Upper lobe of left lung (tissue), 6 donors: Measurements from ENCODE around the gene ARHGAP15. TPM values are rescaled to one million over a fixed set of nuclear protein-coding genes. Genes with fewer than 3 reads are reported as not detected.

Experiments used
- ATAC-seq, 2 donors: fragments of 200-7000 bp; cut with Tn5 transposase; one replicate each; pipeline ENCODE4 v1.9.1; 2022; ENCODE audit warnings: mild to moderate bottlenecking in 2 of 2, moderate library complexity in 2 of 2; ENCODE audit not compliant: low FRiP score in 2 of 2
- DNase-seq, 2 donors: peaks; one replicate each; pipeline ENCODE4 v3.0.0-alpha.2; 2019 to 2020
- H3K27ac ChIP-seq, 4 donors: fragments of 200-600 bp; sonication (generic); one replicate each; pipeline ENCODE4 v1.5.1; 2016 to 2019
- H3K27me3 ChIP-seq, 4 donors: fragments of 200-600 bp; sonication (generic); one replicate each; pipeline ENCODE4 v1.5.1; 2017 to 2019
- H3K36me3 ChIP-seq, 4 donors: fragments of 200-600 bp; sonication (generic); one replicate each; pipeline ENCODE4 v1.5.1; 2016 to 2019
- H3K4me1 ChIP-seq, 4 donors: fragments of 200-600 bp; sonication (generic); one replicate each; pipeline ENCODE4 v1.5.1; 2018 to 2019
- H3K4me3 ChIP-seq, 4 donors: fragments of 200-600 bp; sonication (generic); one replicate each; pipeline ENCODE4 v1.5.1; 2017 to 2019; ENCODE audit warnings: mild to moderate bottlenecking in 2 of 4, moderate library complexity in 1 of 4
- H3K9me3 ChIP-seq, 4 donors: fragments of 200-600 bp; sonication (generic); one replicate each; pipeline ENCODE4 v1.5.1; 2018 to 2019
- CTCF ChIP-seq, 6 experiments: fragments of 450-650 bp in 4 of 6; fragments of 200-600 bp in 2 of 6; sonication (generic) in 2 of 6; IDR thresholded peaks; one replicate each; pipeline ENCODE4 v1.5.1; 2016 to 2019; ENCODE audit warnings: antibody characterized with exemption in 6 of 6
- EP300 ChIP-seq, 4 donors: sonication (generic); formaldehyde crosslinking; IDR thresholded peaks; one replicate each; pipeline ENCODE4 v1.5.1; 2017; ENCODE audit warnings: antibody characterized with exemption in 4 of 4, control low read depth in 2 of 4
- POLR2A ChIP-seq, 4 donors: fragments of 450-650 bp; IDR thresholded peaks; one replicate each; pipeline ENCODE4 v1.5.1; 2016 to 2017; ENCODE audit warnings: antibody characterized with exemption in 4 of 4, mild to moderate bottlenecking in 2 of 4
- POLR2AphosphoS5 ChIP-seq, 2 donors: sonication (generic); formaldehyde crosslinking; IDR thresholded peaks; one replicate each; pipeline ENCODE4 v1.5.1; 2017; ENCODE audit warnings: antibody characterized with exemption in 2 of 2
- WGBS, 2 donors: methylation state at CpG; one replicate each; pipeline ENCODE4 v1.1.5; 2017 to 2018; 5-methylcytosine and 5-hydroxymethylcytosine counted together
- total RNA-seq, 6 donors: library from RNA; depleted of rRNA in 4 of 6; stranded (reverse); fragments of >200 nt in 4 of 6; gene quantifications; one replicate each; pipeline versions ENCODE4 v1.1.0 to v1.2.1, GENCODE V29; 2016 to 2021
- donor health status: DM: no; HTN: no; CAD: no; lungs with moderate emphysema.
- donor health status: DM: no; HTN: yes; CAD: no; lungs with severe emphysema.

The ARHGAP15 gene
- total RNA-seq, 6 donors from 2014 or later, result 11.9 to 57.6 (median 17.5) TPM

GRCh38 chr2:143252138-143252907, 123.1 kb downstream of the ARHGAP15 start:
- Histone ChIP-seq H3K4me1 (no peaks in the 10 kb centered on the region), H3K9me3 (no peaks in the 10 kb centered on the region), H3K27me3 (no peaks in the 10 kb centered on the region), H3K36me3 (no peaks in the 10 kb centered on the region), H3K4me3 (no peak overlapping the region), H3K27ac (no peak overlapping the region)
- ATAC-seq (no peak), DNase-seq (no peak)
- 85 to 91% methylated on average over 5 of the region's 5 CpGs for WGBS, 2 donors
- TF ChIP-seq CTCF (IDR thresholded peaks at IDR 0.05), result no peak
- no peak for TF ChIP-seq POLR2AphosphoS5 (IDR thresholded peaks at IDR 0.05)

- no peak overlapping the region for H3K27ac ChIP-seq
- H3K4me1 ChIP-seq, result peaks cover 0 to 1% (median 0%) of the 10 kb centered on the region in 4 donors
- H3K4me3 ChIP-seq, result no peak overlapping the region
- no peak for ATAC-seq
- H3K9me3 ChIP-seq, result no peaks in the 10 kb centered on the region
- no peaks in the 10 kb centered on the region for H3K36me3 ChIP-seq
- no peak for DNase-seq
- TF ChIP-seq POLR2AphosphoS5 (IDR thresholded peaks at IDR 0.05) (no peak), POLR2A (IDR thresholded peaks at IDR 0.05) (no peak), CTCF (IDR thresholded peaks at IDR 0.05) (no peak), EP300 (IDR thresholded peaks at IDR 0.05) (no peak)
- 67 to 77% methylated on average over 1 of the region's 1 CpG for WGBS, 2 donors
- no peaks in the 10 kb centered on the region for H3K27me3 ChIP-seq
Observed at GRCh38 chr2:143254110-143254509, 124.9 kb downstream of the ARHGAP15 start.

- 83 to 84% methylated on average over 3 of the region's 3 CpGs for WGBS, 2 donors
Observed at GRCh38 chr2:143255086-143255485, 125.9 kb downstream of the ARHGAP15 start.

GRCh38 chr2:143255899-143256298, 126.7 kb downstream of the ARHGAP15 start:
- H3K9me3 ChIP-seq, result no peaks in the 10 kb centered on the region
- H3K4me3 ChIP-seq, result no peak overlapping the region
- ATAC-seq (no peak), DNase-seq (no peak)
- no peaks in the 10 kb centered on the region for H3K27me3 ChIP-seq
- H3K36me3 ChIP-seq, result no peaks in the 10 kb centered on the region
- no peak for TF ChIP-seq POLR2A (IDR thresholded peaks at IDR 0.05)
- TF ChIP-seq POLR2AphosphoS5 (IDR thresholded peaks at IDR 0.05), result no peak
- no peak for TF ChIP-seq EP300 (IDR thresholded peaks at IDR 0.05)
- H3K4me1 ChIP-seq, result peaks cover 0 to 8% (median 0%) of the 10 kb centered on the region in 4 donors
- H3K27ac ChIP-seq, result no peak overlapping the region

More at GRCh38 chr2:143255086-143255485, 125.9 kb downstream of the ARHGAP15 start:
- DNase-seq, result no peak
- Histone ChIP-seq H3K36me3 (no peaks in the 10 kb centered on the region), H3K9me3 (no peaks in the 10 kb centered on the region), H3K4me3 (no peak overlapping the region), H3K4me1 (peaks cover 0 to 8% (median 0%) of the 10 kb centered on the region in 4 donors), H3K27me3 (no peaks in the 10 kb centered on the region), H3K27ac (no peak overlapping the region)
- TF ChIP-seq POLR2AphosphoS5 (IDR thresholded peaks at IDR 0.05) (no peak), CTCF (IDR thresholded peaks at IDR 0.05) (no peak), POLR2A (IDR thresholded peaks at IDR 0.05) (no peak), EP300 (IDR thresholded peaks at IDR 0.05) (no peak)
- no peak for ATAC-seq

GRCh38 chr2:143258126-143258892, 129.1 kb downstream of the ARHGAP15 start:
- DNase-seq, result no peak
- no peak for TF ChIP-seq EP300 (IDR thresholded peaks at IDR 0.05)
- no peak for TF ChIP-seq POLR2A (IDR thresholded peaks at IDR 0.05)
- no peak for TF ChIP-seq POLR2AphosphoS5 (IDR thresholded peaks at IDR 0.05)
- TF ChIP-seq CTCF (IDR thresholded peaks at IDR 0.05), result no peak
- WGBS, 2 donors, result 64 to 73% methylated on average over 3 of the region's 3 CpGs
- Histone ChIP-seq H3K27ac (no peak overlapping the region), H3K4me3 (no peak overlapping the region), H3K9me3 (no peaks in the 10 kb centered on the region), H3K27me3 (no peaks in the 10 kb centered on the region), H3K36me3 (no peaks in the 10 kb centered on the region), H3K4me1 (peaks cover 0 to 8% (median 2%) of the 10 kb centered on the region in 4 donors)
- ATAC-seq, result no peak
